Muscle layer of duodenum (tissue), 2 donors: ENCODE measurements around the gene JMJD6.
A peak's percentile ranks its signal among the peaks of the same experiment; 100 is the strongest.

ENCODE experiments used
- H3K27ac ChIP-seq: one replicate; pipeline ENCODE4 v1.7.0; 2013; ENCODE audit warnings: mild to moderate bottlenecking, low read length
- H3K27me3 ChIP-seq: one replicate; pipeline ENCODE4 v1.7.0; 2013; ENCODE audit warnings: low read depth, mild to moderate bottlenecking, control low read depth, low read length
- H3K36me3 ChIP-seq, 2 donors: one replicate each; pipeline ENCODE4 v1.7.0; 2013; ENCODE audit warnings: low read length in 2 of 2, control low read depth in 1 of 2, mild to moderate bottlenecking in 1 of 2; ENCODE audit not compliant: insufficient read depth in 2 of 2, control insufficient read depth in 1 of 2
- H3K4me1 ChIP-seq, 2 donors: one replicate each; pipeline ENCODE4 v1.7.0; 2013; ENCODE audit warnings: low read length in 2 of 2, mild to moderate bottlenecking in 2 of 2, control low read depth in 1 of 2, moderate library complexity in 1 of 2; ENCODE audit not compliant: insufficient read depth in 2 of 2, control insufficient read depth in 1 of 2
- H3K4me3 ChIP-seq, 2 donors: one replicate each; pipeline ENCODE4 v1.7.0; 2013; ENCODE audit warnings: low read length in 2 of 2, low read depth in 1 of 2, mild to moderate bottlenecking in 1 of 2
- H3K9me3 ChIP-seq, 2 donors: one replicate each; pipeline ENCODE4 v1.7.0; 2013; ENCODE audit warnings: low read length in 2 of 2, control low read depth in 1 of 2, mild to moderate bottlenecking in 1 of 2; ENCODE audit not compliant: control insufficient read depth in 1 of 2
- donor health status: healthy.

JMJD6 gene

GRCh38 chr17:76726231-76726775 is at the start of gene JMJD6:
Gene JMJD6 (minus strand): TSS chr17:76726606. CDS start chr17:76726475, 131 bp downstream.
- Histone ChIP-seq H3K27me3 (no peaks in the 10 kb centered on the region), H3K4me3 (peak within 1 kb of the TSS; percentile 76 to 83), H3K9me3 (no peaks in the 10 kb centered on the region), H3K27ac (peak within 1 kb of the TSS; percentile 88), H3K36me3 (peaks cover 18 to 29% of the 10 kb centered on the region in 2 donors), H3K4me1 (peaks cover 0 to 48% of the 10 kb centered on the region in 2 donors)

- Histone ChIP-seq H3K36me3 (peaks cover 28 to 64% of the 10 kb centered on the region in 2 donors), H3K4me1 (no peaks in the 10 kb centered on the region), H3K27me3 (no peaks in the 10 kb centered on the region), H3K9me3 (no peaks in the 10 kb centered on the region), H3K4me3 (no peak overlapping the region), H3K27ac (no peak overlapping the region)
Measured at GRCh38 chr17:76775021-76775600, 48.7 kb upstream of the JMJD6 start.

- H3K36me3 ChIP-seq = peaks cover 32 to 62% of the 10 kb centered on the region in 2 donors
- no peak overlapping the region for H3K4me3 ChIP-seq
- no peaks in the 10 kb centered on the region for H3K4me1 ChIP-seq
- no peaks in the 10 kb centered on the region for H3K9me3 ChIP-seq
- H3K27ac ChIP-seq = no peak overlapping the region
- no peaks in the 10 kb centered on the region for H3K27me3 ChIP-seq
Measured at GRCh38 chr17:76772842-76773525, 46.6 kb upstream of the JMJD6 start.

- Histone ChIP-seq H3K9me3 (no peaks in the 10 kb centered on the region), H3K4me1 (no peaks in the 10 kb centered on the region), H3K27me3 (no peaks in the 10 kb centered on the region), H3K27ac (no peak overlapping the region), H3K4me3 (no peak overlapping the region), H3K36me3 (peaks cover 6 to 25% of the 10 kb centered on the region in 2 donors)
Measured at GRCh38 chr17:76758570-76758969, 32.2 kb upstream of the JMJD6 start.

- Histone ChIP-seq H3K27me3 (no peaks in the 10 kb centered on the region), H3K4me1 (no peaks in the 10 kb centered on the region), H3K36me3 (peaks cover 6 to 25% of the 10 kb centered on the region in 2 donors), H3K9me3 (no peaks in the 10 kb centered on the region), H3K4me3 (no peak overlapping the region), H3K27ac (no peak overlapping the region)
Measured at GRCh38 chr17:76757256-76757655, 30.9 kb upstream of the JMJD6 start.

GRCh38 chr17:76755285-76755684 is 28.9 kb upstream of the JMJD6 start:
- Histone ChIP-seq H3K27me3 (no peaks in the 10 kb centered on the region), H3K4me1 (no peaks in the 10 kb centered on the region), H3K4me3 (no peak overlapping the region), H3K36me3 (peaks cover 6 to 22% of the 10 kb centered on the region in 2 donors), H3K9me3 (no peaks in the 10 kb centered on the region), H3K27ac (no peak overlapping the region)

- Histone ChIP-seq H3K27me3 (no peaks in the 10 kb centered on the region), H3K36me3 (peaks cover 6 to 17% of the 10 kb centered on the region in 2 donors), H3K27ac (no peak overlapping the region), H3K9me3 (no peaks in the 10 kb centered on the region), H3K4me1 (no peaks in the 10 kb centered on the region), H3K4me3 (no peak overlapping the region)
Measured at GRCh38 chr17:76753061-76753961, 26.9 kb upstream of the JMJD6 start.

- Histone ChIP-seq H3K27ac (no peak overlapping the region), H3K4me3 (no peak overlapping the region), H3K9me3 (no peaks in the 10 kb centered on the region), H3K4me1 (no peaks in the 10 kb centered on the region), H3K36me3 (peaks cover 3 to 14% of the 10 kb centered on the region in 2 donors), H3K27me3 (no peaks in the 10 kb centered on the region)
Measured at GRCh38 chr17:76752006-76752405, 25.6 kb upstream of the JMJD6 start.

- no peaks in the 10 kb centered on the region for H3K27me3 ChIP-seq
- H3K36me3 ChIP-seq = peaks cover 0 to 16% of the 10 kb centered on the region in 2 donors
- no peak overlapping the region for H3K27ac ChIP-seq
- H3K4me1 ChIP-seq = no peaks in the 10 kb centered on the region
- no peaks in the 10 kb centered on the region for H3K9me3 ChIP-seq
- H3K4me3 ChIP-seq = no peak overlapping the region
Measured at GRCh38 chr17:76751416-76751993, 25.1 kb upstream of the JMJD6 start.

- Histone ChIP-seq H3K4me1 (no peaks in the 10 kb centered on the region), H3K27me3 (no peaks in the 10 kb centered on the region), H3K27ac (no peak overlapping the region), H3K4me3 (no peak overlapping the region), H3K36me3 (peaks cover 16 to 28% of the 10 kb centered on the region in 2 donors), H3K9me3 (no peaks in the 10 kb centered on the region)
Measured at GRCh38 chr17:76748657-76749056, 22.3 kb upstream of the JMJD6 start.
